Endometrial microvascular endothelial cells (primary cell): Measurements from ENCODE around the gene GNL3. TPM values are rescaled to one million over a fixed set of nuclear protein-coding genes. Genes with fewer than 3 reads are reported as not detected.
"Not testable (repeated sequence)": the region's sequence is repeated elsewhere in the genome, so short reads cannot be mapped to it uniquely, and the experiment has no call there.

Experiments used
- in situ Hi-C: cut with HindIII; loops from 2 replicates; pipeline ENCODE4 v1.10.0; 2017; ENCODE audit warnings: low sequenced_read_pairs, low pct_unique_long_range_greater_than_20kb; ENCODE audit errors: inconsistent ontology term
- total RNA-seq: library from RNA; depleted of rRNA; stranded (reverse); fragments of >200 nt; gene quantifications from one replicate; pipeline ENCODE4 v1.2.3, GENCODE V29; 2015; ENCODE audit errors: inconsistent ontology term

The GNL3 gene
- total RNA-seq = 93.8 TPM

GRCh38 chr3:52685709-52686691 is at the start of gene GNL3, which contains the start of gene PBRM1:
TSS of gene GNL3 (plus strand) at chr3:52686032. CDS start at chr3:52686093, 61 bp downstream.
TSS of gene PBRM1 (minus strand) at chr3:52685913.
- in situ Hi-C loops = no loop called here

- in situ Hi-C loops = no loop called here
Observed at GRCh38 chr3:52636673-52637072, 49.2 kb upstream of the GNL3 start.

GRCh38 chr3:52645549-52645948 is 40.3 kb upstream of the GNL3 start:
- in situ Hi-C loops = no loop called here

- in situ Hi-C loops = no loop called here
Observed at GRCh38 chr3:52649461-52650210, 36.2 kb upstream of the GNL3 start.

- in situ Hi-C loops = no loop called here
Observed at GRCh38 chr3:52650439-52650838, 35.4 kb upstream of the GNL3 start.

GRCh38 chr3:52651592-52651991 is 34.2 kb upstream of the GNL3 start:
- in situ Hi-C loops = no loop called here

- in situ Hi-C loops = no loop called here
Observed at GRCh38 chr3:52655895-52656294, 29.9 kb upstream of the GNL3 start.

- in situ Hi-C loops = no loop called here
Observed at GRCh38 chr3:52660046-52660445, 25.8 kb upstream of the GNL3 start.

- in situ Hi-C loops = no loop called here
Observed at GRCh38 chr3:52663098-52663497, 22.7 kb upstream of the GNL3 start.

GRCh38 chr3:52670621-52671521 is 15.0 kb upstream of the GNL3 start:
- in situ Hi-C loops = no loop called here

- in situ Hi-C loops = no loop called here
Observed at GRCh38 chr3:52671676-52672075, 14.2 kb upstream of the GNL3 start.

GRCh38 chr3:52676201-52676600 is 9.6 kb upstream of the GNL3 start:
- in situ Hi-C loops = not testable (repeated sequence)

GRCh38 chr3:52678265-52679198 is 7.3 kb upstream of the GNL3 start:
- in situ Hi-C loops = no loop called here

GRCh38 chr3:52679199-52679538 is 6.7 kb upstream of the GNL3 start:
- in situ Hi-C loops = no loop called here

- in situ Hi-C loops = no loop called here
Observed at GRCh38 chr3:52679811-52680210, 6.0 kb upstream of the GNL3 start.

GRCh38 chr3:52681596-52681995 is 4.2 kb upstream of the GNL3 start:
- in situ Hi-C loops = no loop called here

GRCh38 chr3:52682016-52682415 is 3.8 kb upstream of the GNL3 start:
- in situ Hi-C loops = no loop called here

- in situ Hi-C loops = no loop called here
Observed at GRCh38 chr3:52683611-52684010, 2.2 kb upstream of the GNL3 start.
